Thoracic aorta (tissue), 2 donors: ENCODE measurements around the gene POGZ. TPM values are rescaled to one million over a fixed set of nuclear protein-coding genes. Genes with fewer than 3 reads are reported as not detected.

Experiments used
- ATAC-seq: fragments of 150-250 bp; one replicate; pipeline ENCODE4 v1.8.0; 2017; ENCODE audit warnings: low read depth; ENCODE audit not compliant: insufficient number of reproducible peaks, low FRiP score
- DNase-seq: peaks from one replicate; pipeline ENCODE4 v3.0.0-alpha.2; 2020; ENCODE audit warnings: low spot score
- H3K27ac ChIP-seq, 2 donors: fragments of 200-600 bp; sonication (generic); 1 replicate in 1 of 2; 2 replicates in 1 of 2; pipeline ENCODE4 v1.5.1; 2016; ENCODE audit warnings: mild to moderate bottlenecking in 2 of 2, moderate library complexity in 2 of 2
- H3K27me3 ChIP-seq: fragments of 200-600 bp; sonication (generic); replicated peaks from 2 replicates; pipeline ENCODE4 v1.6.0; 2016; ENCODE audit warnings: mild to moderate bottlenecking; ENCODE audit not compliant: insufficient read depth
- H3K36me3 ChIP-seq: fragments of 200-600 bp; sonication (generic); one replicate; pipeline ENCODE4 v1.5.1; 2016
- H3K4me1 ChIP-seq, 2 donors: fragments of 200-600 bp; sonication (generic); 1 replicate in 1 of 2; 2 replicates in 1 of 2; pipeline versions ENCODE4 v1.5.1 to v1.6.0; 2016; ENCODE audit warnings: low read depth in 2 of 2, mild to moderate bottlenecking in 1 of 2; ENCODE audit not compliant: control insufficient read depth in 1 of 2
- H3K4me3 ChIP-seq: fragments of 200-600 bp; sonication (generic); 2 replicates; pipeline ENCODE4 v1.5.1; 2016; ENCODE audit warnings: mild to moderate bottlenecking
- H3K9me3 ChIP-seq: fragments of 200-600 bp; sonication (generic); 2 replicates; pipeline ENCODE4 v1.5.1; 2016
- CTCF ChIP-seq: fragments of 200-600 bp; sonication (generic); IDR thresholded peaks from one replicate; pipeline ENCODE4 v1.5.1; 2019; ENCODE audit warnings: antibody characterized with exemption
- total RNA-seq, 2 donors: library from RNA; depleted of rRNA; stranded (reverse); fragments of >200 nt; gene quantifications; one replicate each; pipeline versions ENCODE4 v1.1.0 to v1.2.3, GENCODE V29; 2016

POGZ gene
- total RNA-seq, 2 donors from 2014 or later, result 64.1 to 76.9 TPM

- H3K9me3 ChIP-seq, result no peaks in the 10 kb centered on the region
- TF ChIP-seq CTCF, result no peak
- no peaks in the 10 kb centered on the region for H3K4me1 ChIP-seq
- H3K4me3 ChIP-seq, result no peak overlapping the region
- no peak for DNase-seq
- ATAC-seq, result no peak
- H3K27me3 ChIP-seq, result no peaks in the 10 kb centered on the region
- H3K36me3 ChIP-seq, result peaks cover 33% of the 10 kb centered on the region
- H3K27ac ChIP-seq, result no peak overlapping the region
Measured at GRCh38 chr1:151418081-151418480, 41.2 kb downstream of the POGZ start.

GRCh38 chr1:151416231-151416630 is 43.1 kb downstream of the POGZ start:
- TF ChIP-seq CTCF, result no peak
- DNase-seq (no peak), ATAC-seq (no peak)
- peaks cover 22% of the 10 kb centered on the region for H3K36me3 ChIP-seq
- H3K27me3 ChIP-seq, result no peaks in the 10 kb centered on the region
- no peaks in the 10 kb centered on the region for H3K9me3 ChIP-seq
- H3K4me3 ChIP-seq, result no peak overlapping the region
- no peak overlapping the region for H3K27ac ChIP-seq
- H3K4me1 ChIP-seq, result no peaks in the 10 kb centered on the region

- Histone ChIP-seq H3K4me1 (no peaks in the 10 kb centered on the region), H3K27me3 (no peaks in the 10 kb centered on the region), H3K4me3 (no peak overlapping the region), H3K9me3 (no peaks in the 10 kb centered on the region), H3K27ac (no peak overlapping the region), H3K36me3 (peaks cover 53% of the 10 kb centered on the region)
- TF ChIP-seq CTCF, result no peak
- ATAC-seq (no peak), DNase-seq (no peak)
Measured at GRCh38 chr1:151411884-151412283, 47.4 kb downstream of the POGZ start.

GRCh38 chr1:151408891-151409290 is 50.4 kb downstream of the POGZ start:
- ATAC-seq (no peak), DNase-seq (no peak)
- Histone ChIP-seq H3K27ac (no peak overlapping the region), H3K4me1 (no peaks in the 10 kb centered on the region), H3K4me3 (no peak overlapping the region), H3K27me3 (no peaks in the 10 kb centered on the region), H3K9me3 (no peaks in the 10 kb centered on the region), H3K36me3 (peaks cover 67% of the 10 kb centered on the region)
- TF ChIP-seq CTCF, result no peak

GRCh38 chr1:151407304-151407703 is 52.0 kb downstream of the POGZ start:
- DNase-seq (no peak), ATAC-seq (no peak)
- Histone ChIP-seq H3K27me3 (no peaks in the 10 kb centered on the region), H3K27ac (no peak overlapping the region), H3K9me3 (no peaks in the 10 kb centered on the region), H3K36me3 (peaks cover 80% of the 10 kb centered on the region), H3K4me1 (no peaks in the 10 kb centered on the region), H3K4me3 (no peak overlapping the region)
- no peak for TF ChIP-seq CTCF
